RPMI8226 (cell line): ENCODE measurements around the gene CHP2.
"Not testable (repeated sequence)": the region's sequence is repeated elsewhere in the genome, so short reads cannot be mapped to it uniquely, and the experiment has no call there.

ENCODE experiments used
- DNase-seq: peaks from one replicate; pipeline ENCODE4 v3.0.0-alpha.2; 2015

Gene CHP2

GRCh38 chr16:23748630-23749029 lies 6.2 kb upstream of the CHP2 start:
- no peak for DNase-seq

GRCh38 chr16:23751053-23751452 lies 3.8 kb upstream of the CHP2 start:
- DNase-seq, result not testable (repeated sequence)

GRCh38 chr16:23753908-23754593 lies 775 bp upstream of the CHP2 start:
- no peak for DNase-seq

- no peak for DNase-seq
Measured at GRCh38 chr16:23755484-23755809, 621 bp downstream of the CHP2 start.

- DNase-seq, result no peak
Measured at GRCh38 chr16:23757116-23757515, 2.3 kb downstream of the CHP2 start.

GRCh38 chr16:23757937-23758619 lies 3.3 kb downstream of the CHP2 start:
- DNase-seq, result no peak

GRCh38 chr16:23765933-23766332 lies 11.1 kb downstream of the CHP2 start:
- DNase-seq, result peak; percentile 2

- peak; percentile 1 for DNase-seq
Measured at GRCh38 chr16:23768581-23768980, 13.8 kb downstream of the CHP2 start.

- DNase-seq, result peak; percentile 2
Measured at GRCh38 chr16:23771027-23771426, 16.2 kb downstream of the CHP2 start.

- peak; percentile 2 for DNase-seq
Measured at GRCh38 chr16:23771642-23772041, 16.8 kb downstream of the CHP2 start.

- DNase-seq, result peak; percentile 0
Measured at GRCh38 chr16:23773339-23773738, 18.5 kb downstream of the CHP2 start.

GRCh38 chr16:23781176-23781575 lies 26.4 kb downstream of the CHP2 start:
- no peak for DNase-seq

- DNase-seq, result no peak
Measured at GRCh38 chr16:23784811-23785447, 30.1 kb downstream of the CHP2 start.

- DNase-seq, result no peak
Measured at GRCh38 chr16:23785842-23786241, 31.0 kb downstream of the CHP2 start.

GRCh38 chr16:23786964-23787561 lies 32.2 kb downstream of the CHP2 start:
- no peak for DNase-seq

- no peak for DNase-seq
Measured at GRCh38 chr16:23788685-23789084, 33.9 kb downstream of the CHP2 start.

- DNase-seq, result no peak
Measured at GRCh38 chr16:23795378-23795777, 40.6 kb downstream of the CHP2 start.

- DNase-seq, result no peak
Measured at GRCh38 chr16:23796941-23797340, 42.1 kb downstream of the CHP2 start.

- DNase-seq, result peak; percentile 90
Measured at GRCh38 chr16:23801378-23801777, 46.6 kb downstream of the CHP2 start.

- DNase-seq, result no peak
Measured at GRCh38 chr16:23802776-23803175, 48.0 kb downstream of the CHP2 start.

- DNase-seq, result peak; percentile 83
Measured at GRCh38 chr16:23803591-23804123, 48.8 kb downstream of the CHP2 start.

GRCh38 chr16:23807028-23807427 lies 52.2 kb downstream of the CHP2 start:
- peak; percentile 77 for DNase-seq
